ENCODE data around the gene NACC2.
A peak's percentile ranks its signal among the peaks of the same experiment; 100 is the strongest.

NACC2 gene

GRCh38 chr9:136128436-136128835 lies 33.3 kb upstream of the NACC2 start:
- no peak for DNase-seq

- DNase-seq, result no peak
These were observed 32.2 kb upstream of the NACC2 start for GRCh38 chr9:136127313-136127712.

GRCh38 chr9:136124976-136125692 lies 30.0 kb upstream of the NACC2 start:
- DNase-seq, result no peak

GRCh38 chr9:136122425-136123383 lies 27.6 kb upstream of the NACC2 start:
- DNase-seq, result peak; percentile 45

- DNase-seq, result no peak
These were observed 26.7 kb upstream of the NACC2 start for GRCh38 chr9:136121801-136122200.

- no peak for DNase-seq
These were observed 25.4 kb upstream of the NACC2 start for GRCh38 chr9:136120438-136120844.

- no peak for DNase-seq
These were observed 24.8 kb upstream of the NACC2 start for GRCh38 chr9:136119883-136120393.

- DNase-seq, result no peak
These were observed 24.2 kb upstream of the NACC2 start for GRCh38 chr9:136119061-136119882.

- DNase-seq, result peak; percentile 91
These were observed 23.4 kb upstream of the NACC2 start, which contains the start of gene TMEM250 for GRCh38 chr9:136118320-136119060. Gene TMEM250 (minus strand): TSS chr9:136118875. CDS start chr9:136116900, 1,975 bp downstream.

GRCh38 chr9:136117916-136118319 lies 22.8 kb upstream of the NACC2 start:
- DNase-seq, result no peak

- no peak for DNase-seq
These were observed 22.3 kb upstream of the NACC2 start for GRCh38 chr9:136117291-136117915.

GRCh38 chr9:136116360-136117098 lies 21.4 kb upstream of the NACC2 start:
- DNase-seq, result no peak

- no peak for DNase-seq
These were observed 20.7 kb upstream of the NACC2 start for GRCh38 chr9:136115641-136116359.

- no peak for DNase-seq
These were observed 20.1 kb upstream of the NACC2 start for GRCh38 chr9:136115206-136115605.

GRCh38 chr9:136114610-136115009 lies 19.5 kb upstream of the NACC2 start:
- no peak for DNase-seq

- no peak for DNase-seq
These were observed 17.5 kb upstream of the NACC2 start for GRCh38 chr9:136112541-136112940.

GRCh38 chr9:136111910-136112309 lies 16.8 kb upstream of the NACC2 start:
- no peak for DNase-seq

GRCh38 chr9:136111190-136111589 lies 16.1 kb upstream of the NACC2 start:
- DNase-seq, result no peak

- no peak for DNase-seq
These were observed 15.3 kb upstream of the NACC2 start for GRCh38 chr9:136110082-136111061.
